Effector memory CD4-positive, alpha-beta T cell (primary cell): ENCODE results near the gene RYR1.
"Not testable (repeated sequence)": the region's sequence is repeated elsewhere in the genome, so short reads cannot be mapped to it uniquely, and the experiment has no call there.

Experiments
- DNase-seq, 3 donors: peaks; one replicate each; pipeline ENCODE4 v3.0.0-alpha.2; 2020
- H3K27ac ChIP-seq: 2 replicates; pipeline ENCODE4 v1.7.0; 2013; ENCODE audit warnings: mild to moderate bottlenecking, low read length, moderate library complexity; ENCODE audit not compliant: insufficient read depth, poor library complexity, severe bottlenecking
- H3K27me3 ChIP-seq: replicated peaks from 2 replicates; pipeline ENCODE4 v1.7.0; 2013; ENCODE audit warnings: mild to moderate bottlenecking, low read length; ENCODE audit not compliant: insufficient read depth, control insufficient read depth, poor library complexity, severe bottlenecking
- H3K36me3 ChIP-seq: 2 replicates; pipeline ENCODE4 v1.7.0; 2013; ENCODE audit warnings: mild to moderate bottlenecking, low read length, moderate library complexity; ENCODE audit not compliant: control insufficient read depth, insufficient read depth
- H3K4me1 ChIP-seq: 2 replicates; pipeline ENCODE4 v1.7.0; 2013; ENCODE audit warnings: low read length, mild to moderate bottlenecking; ENCODE audit not compliant: control insufficient read depth, insufficient read depth, poor library complexity, severe bottlenecking
- H3K4me3 ChIP-seq: 2 replicates; pipeline ENCODE4 v1.7.0; 2013; ENCODE audit warnings: low read length, low read depth, mild to moderate bottlenecking; ENCODE audit not compliant: insufficient read depth, poor library complexity, severe bottlenecking
- H3K9me3 ChIP-seq: 2 replicates; pipeline ENCODE4 v1.7.0; 2013; ENCODE audit warnings: mild to moderate bottlenecking, low read length, moderate library complexity; ENCODE audit not compliant: control insufficient read depth

RYR1 gene

GRCh38 chr19:38543807-38544568 is 110.5 kb downstream of the RYR1 start:
- Histone ChIP-seq H3K27me3 (no peaks in the 10 kb centered on the region), H3K4me3 (no peak overlapping the region), H3K27ac (no peak overlapping the region), H3K9me3 (no peaks in the 10 kb centered on the region), H3K36me3 (no peaks in the 10 kb centered on the region), H3K4me1 (peaks cover 18% of the 10 kb centered on the region)
- DNase-seq = no peak

GRCh38 chr19:38544569-38545315 is 111.3 kb downstream of the RYR1 start:
- no peak overlapping the region for H3K27ac ChIP-seq

GRCh38 chr19:38545596-38545995 is 112.1 kb downstream of the RYR1 start:
- H3K36me3 ChIP-seq = no peaks in the 10 kb centered on the region
- H3K27me3 ChIP-seq = no peaks in the 10 kb centered on the region
- no peak overlapping the region for H3K27ac ChIP-seq
- no peaks in the 10 kb centered on the region for H3K9me3 ChIP-seq
- no peak overlapping the region for H3K4me3 ChIP-seq
- H3K4me1 ChIP-seq = peaks cover 10% of the 10 kb centered on the region
- DNase-seq = no peak

More at GRCh38 chr19:38544569-38545315, 111.3 kb downstream of the RYR1 start:
- Histone ChIP-seq H3K27me3 (no peaks in the 10 kb centered on the region), H3K9me3 (no peaks in the 10 kb centered on the region), H3K36me3 (no peaks in the 10 kb centered on the region), H3K4me1 (peaks cover 10% of the 10 kb centered on the region), H3K4me3 (no peak overlapping the region)
- no peak for DNase-seq

- Histone ChIP-seq H3K4me1 (peaks cover 10% of the 10 kb centered on the region), H3K9me3 (no peaks in the 10 kb centered on the region), H3K27me3 (no peaks in the 10 kb centered on the region), H3K4me3 (no peak overlapping the region), H3K36me3 (no peaks in the 10 kb centered on the region), H3K27ac (no peak overlapping the region)
- no peak for DNase-seq
These were observed 113.9 kb downstream of the RYR1 start for GRCh38 chr19:38547421-38547820.

GRCh38 chr19:38549061-38549460 is 115.6 kb downstream of the RYR1 start:
- Histone ChIP-seq H3K4me1 (peaks cover 10% of the 10 kb centered on the region), H3K36me3 (no peaks in the 10 kb centered on the region), H3K27ac (no peak overlapping the region), H3K27me3 (no peaks in the 10 kb centered on the region), H3K4me3 (no peak overlapping the region), H3K9me3 (no peaks in the 10 kb centered on the region)
- no peak for DNase-seq

- no peak overlapping the region for H3K27ac ChIP-seq
- no peak for DNase-seq
- H3K36me3 ChIP-seq = no peaks in the 10 kb centered on the region
- peaks cover 2% of the 10 kb centered on the region for H3K4me1 ChIP-seq
- H3K27me3 ChIP-seq = no peaks in the 10 kb centered on the region
- H3K4me3 ChIP-seq = no peak overlapping the region
- no peaks in the 10 kb centered on the region for H3K9me3 ChIP-seq
These were observed 116.5 kb downstream of the RYR1 start for GRCh38 chr19:38549942-38550341.

- no peaks in the 10 kb centered on the region for H3K36me3 ChIP-seq
- H3K27ac ChIP-seq = no peak overlapping the region
- no peaks in the 10 kb centered on the region for H3K4me1 ChIP-seq
- H3K27me3 ChIP-seq = no peaks in the 10 kb centered on the region
- no peak overlapping the region for H3K4me3 ChIP-seq
- no peak for DNase-seq
- H3K9me3 ChIP-seq = no peaks in the 10 kb centered on the region
These were observed 116.9 kb downstream of the RYR1 start for GRCh38 chr19:38550376-38550775.

- Histone ChIP-seq H3K27me3 (no peaks in the 10 kb centered on the region), H3K9me3 (no peaks in the 10 kb centered on the region), H3K27ac (no peak overlapping the region), H3K36me3 (no peaks in the 10 kb centered on the region), H3K4me1 (no peaks in the 10 kb centered on the region), H3K4me3 (no peak overlapping the region)
- no peak for DNase-seq
These were observed 117.9 kb downstream of the RYR1 start for GRCh38 chr19:38551450-38551813.

GRCh38 chr19:38553239-38553638 is 119.7 kb downstream of the RYR1 start:
- H3K27me3 ChIP-seq, DNase-seq, H3K4me1 ChIP-seq, H3K9me3 ChIP-seq, H3K27ac ChIP-seq, H3K4me3 ChIP-seq, H3K36me3 ChIP-seq: not testable (repeated sequence)

GRCh38 chr19:38554676-38555141 is 121.2 kb downstream of the RYR1 start:
- Histone ChIP-seq H3K4me3 (no peak overlapping the region), H3K36me3 (no peaks in the 10 kb centered on the region), H3K4me1 (peaks cover 5% of the 10 kb centered on the region), H3K27me3 (no peaks in the 10 kb centered on the region), H3K9me3 (no peaks in the 10 kb centered on the region), H3K27ac (no peak overlapping the region)
- no peak for DNase-seq
